Osteoblast (primary cell): Measurements from ENCODE around the gene NFIB. TPM values are rescaled to one million over a fixed set of nuclear protein-coding genes. Genes with fewer than 3 reads are reported as not detected.

Source experiments
- DNase-seq: peaks from one replicate; pipeline ENCODE4 v3.0.0; 2011; ENCODE audit warnings: low spot score, mixed read lengths; ENCODE audit not compliant: insufficient read length; ENCODE audit errors: missing footprints
- H2AFZ ChIP-seq: 2 replicates; pipeline ENCODE4 v1.6.0; 2011; ENCODE audit warnings: mild to moderate bottlenecking, low read length
- H3K27ac ChIP-seq: 2 replicates; pipeline ENCODE4 v1.5.1; 2011; ENCODE audit warnings: mild to moderate bottlenecking, low read depth, low read length, moderate library complexity
- H3K27me3 ChIP-seq: 2 replicates; pipeline ENCODE4 v1.6.0; 2012; ENCODE audit warnings: mild to moderate bottlenecking, control low read depth, inconsistent platforms, low read length, moderate library complexity; ENCODE audit not compliant: insufficient read depth
- H3K36me3 ChIP-seq: 2 replicates; pipeline ENCODE4 v1.5.1; 2011; ENCODE audit warnings: mild to moderate bottlenecking, low read length, control low read depth, moderate library complexity; ENCODE audit not compliant: insufficient read depth
- H3K4me1 ChIP-seq: 2 replicates; pipeline ENCODE4 v1.5.1; 2011; ENCODE audit warnings: mild to moderate bottlenecking, low read length, control low read depth, moderate library complexity; ENCODE audit not compliant: insufficient read depth
- H3K4me2 ChIP-seq: 2 replicates; pipeline ENCODE4 v1.6.0; 2011; ENCODE audit warnings: mild to moderate bottlenecking, low read length; ENCODE audit not compliant: insufficient read depth
- H3K4me3 ChIP-seq: fragments of 200-600 bp; sonication (generic); 3 replicates; pipeline ENCODE4 v1.5.1; 2012; ENCODE audit warnings: mild to moderate bottlenecking, low read length, inconsistent platforms; ENCODE audit not compliant: insufficient read depth
- H3K79me2 ChIP-seq: 2 replicates; pipeline ENCODE4 v1.6.0; 2012; ENCODE audit warnings: mild to moderate bottlenecking, low read length, control low read depth, inconsistent platforms; ENCODE audit not compliant: insufficient read depth
- H3K9me3 ChIP-seq: 2 replicates; pipeline ENCODE4 v1.5.1; 2011; ENCODE audit warnings: low read depth, low read length, control low read depth
- H4K20me1 ChIP-seq: 2 replicates; pipeline ENCODE4 v1.6.0; 2012; ENCODE audit warnings: mild to moderate bottlenecking, low read length, control low read depth; ENCODE audit not compliant: insufficient read depth
- total RNA-seq: library from RNA; depleted of rRNA; stranded (reverse); fragments of >200 nt; gene quantifications from 2 replicates; pipeline ENCODE4 v1.2.3, GENCODE V29; 2012
- TF ChIP-seq, protein P1 (sequence below): IDR thresholded peaks from 2 replicates; pipeline ENCODE4 v1.5.1; 2011; ENCODE audit warnings: mild to moderate bottlenecking, low read depth, low read length, moderate library complexity; ENCODE audit errors: extremely low read depth

Gene NFIB
- total RNA-seq, 1 donor: 21.0 TPM

DNA sequence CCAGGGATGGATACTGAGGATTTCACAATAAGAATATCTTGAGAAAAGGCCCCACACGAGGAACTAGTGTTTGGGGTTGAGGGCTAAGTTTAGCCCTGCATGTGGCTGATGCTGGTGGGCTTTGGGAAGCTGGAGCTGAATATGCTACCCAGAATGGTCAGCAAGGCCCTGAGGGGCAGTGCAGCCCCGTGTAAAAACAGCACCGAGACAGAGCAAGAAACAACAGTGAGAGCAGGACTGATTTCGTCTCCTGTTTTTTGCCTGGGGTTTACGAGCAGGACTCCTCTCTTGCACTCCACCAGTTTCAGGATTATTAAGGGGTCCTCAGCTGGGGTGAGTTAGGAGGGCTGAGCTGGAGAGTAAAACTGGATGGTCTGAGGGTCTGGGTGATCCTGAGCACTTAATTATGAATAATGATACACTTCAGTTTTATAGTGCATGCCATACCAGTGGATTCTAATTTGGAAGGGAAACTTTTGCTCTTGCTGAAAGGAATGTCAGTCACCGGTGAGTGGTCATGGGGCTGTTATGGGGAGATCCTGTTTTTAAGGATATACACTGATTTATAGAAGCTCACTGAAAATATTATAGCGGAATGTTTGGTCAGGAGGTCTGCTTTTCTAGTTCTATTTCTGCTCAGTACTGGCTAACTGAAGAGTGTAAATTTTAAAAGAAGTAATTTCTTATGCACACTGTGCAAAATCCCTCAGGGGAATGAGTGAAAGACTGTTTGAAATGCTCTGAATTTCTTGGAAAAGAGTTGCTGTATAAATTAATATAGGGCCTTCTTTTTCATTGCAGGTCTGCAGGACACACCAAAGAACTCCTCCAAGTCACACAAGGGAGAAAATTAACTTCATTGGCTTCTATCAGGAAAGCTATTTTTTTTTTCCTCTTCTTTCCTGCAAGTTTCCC lies 42.7 kb upstream of the NFIB start:
- Histone ChIP-seq H3K36me3 (no peaks in the 10 kb centered on the region), H2AFZ (no peak overlapping the region), H3K4me1 (peaks cover 19% of the 10 kb centered on the region), H3K27ac (no peak overlapping the region), H3K9me3 (no peaks in the 10 kb centered on the region), H4K20me1 (no peaks in the 10 kb centered on the region), H3K79me2 (no peaks in the 10 kb centered on the region), H3K4me3 (no peak overlapping the region), H3K27me3 (peaks cover 39% of the 10 kb centered on the region), H3K4me2 (no peak overlapping the region)
- TF ChIP-seq, protein P1, sequence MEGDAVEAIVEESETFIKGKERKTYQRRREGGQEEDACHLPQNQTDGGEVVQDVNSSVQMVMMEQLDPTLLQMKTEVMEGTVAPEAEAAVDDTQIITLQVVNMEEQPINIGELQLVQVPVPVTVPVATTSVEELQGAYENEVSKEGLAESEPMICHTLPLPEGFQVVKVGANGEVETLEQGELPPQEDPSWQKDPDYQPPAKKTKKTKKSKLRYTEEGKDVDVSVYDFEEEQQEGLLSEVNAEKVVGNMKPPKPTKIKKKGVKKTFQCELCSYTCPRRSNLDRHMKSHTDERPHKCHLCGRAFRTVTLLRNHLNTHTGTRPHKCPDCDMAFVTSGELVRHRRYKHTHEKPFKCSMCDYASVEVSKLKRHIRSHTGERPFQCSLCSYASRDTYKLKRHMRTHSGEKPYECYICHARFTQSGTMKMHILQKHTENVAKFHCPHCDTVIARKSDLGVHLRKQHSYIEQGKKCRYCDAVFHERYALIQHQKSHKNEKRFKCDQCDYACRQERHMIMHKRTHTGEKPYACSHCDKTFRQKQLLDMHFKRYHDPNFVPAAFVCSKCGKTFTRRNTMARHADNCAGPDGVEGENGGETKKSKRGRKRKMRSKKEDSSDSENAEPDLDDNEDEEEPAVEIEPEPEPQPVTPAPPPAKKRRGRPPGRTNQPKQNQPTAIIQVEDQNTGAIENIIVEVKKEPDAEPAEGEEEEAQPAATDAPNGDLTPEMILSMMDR: no peak
- peak; percentile 71 for DNase-seq

DNA sequence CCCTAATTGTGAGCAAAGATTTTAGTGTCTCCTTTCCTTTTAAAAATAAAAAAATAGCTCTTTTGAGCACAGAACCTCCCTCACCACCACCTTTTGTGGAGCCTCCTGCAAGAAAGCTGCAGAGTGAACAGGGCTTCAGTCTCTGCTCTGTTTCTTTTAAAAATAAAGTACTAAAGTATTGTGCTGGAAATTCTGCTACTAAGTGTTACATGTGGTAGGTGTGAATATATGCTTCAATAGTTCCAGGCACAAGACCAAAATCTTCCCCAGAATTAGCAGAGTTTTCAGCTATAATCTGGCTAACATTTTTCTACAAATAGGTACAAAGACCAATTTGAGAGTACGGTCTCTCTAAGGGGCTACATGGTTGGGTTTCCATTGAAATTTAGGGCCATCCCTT lies 40.3 kb upstream of the NFIB start:
- no peaks in the 10 kb centered on the region for H3K36me3 ChIP-seq
- H3K79me2 ChIP-seq: no peaks in the 10 kb centered on the region
- peaks cover 56% of the 10 kb centered on the region for H3K27me3 ChIP-seq
- H2AFZ ChIP-seq: no peak overlapping the region
- H4K20me1 ChIP-seq: no peaks in the 10 kb centered on the region
- no peak for DNase-seq
- H3K4me1 ChIP-seq: peaks cover 9% of the 10 kb centered on the region
- H3K27ac ChIP-seq: no peak overlapping the region
- H3K4me3 ChIP-seq: no peak overlapping the region
- H3K9me3 ChIP-seq: no peaks in the 10 kb centered on the region
- no peak overlapping the region for H3K4me2 ChIP-seq
- TF ChIP-seq, protein P1: no peak

DNA sequence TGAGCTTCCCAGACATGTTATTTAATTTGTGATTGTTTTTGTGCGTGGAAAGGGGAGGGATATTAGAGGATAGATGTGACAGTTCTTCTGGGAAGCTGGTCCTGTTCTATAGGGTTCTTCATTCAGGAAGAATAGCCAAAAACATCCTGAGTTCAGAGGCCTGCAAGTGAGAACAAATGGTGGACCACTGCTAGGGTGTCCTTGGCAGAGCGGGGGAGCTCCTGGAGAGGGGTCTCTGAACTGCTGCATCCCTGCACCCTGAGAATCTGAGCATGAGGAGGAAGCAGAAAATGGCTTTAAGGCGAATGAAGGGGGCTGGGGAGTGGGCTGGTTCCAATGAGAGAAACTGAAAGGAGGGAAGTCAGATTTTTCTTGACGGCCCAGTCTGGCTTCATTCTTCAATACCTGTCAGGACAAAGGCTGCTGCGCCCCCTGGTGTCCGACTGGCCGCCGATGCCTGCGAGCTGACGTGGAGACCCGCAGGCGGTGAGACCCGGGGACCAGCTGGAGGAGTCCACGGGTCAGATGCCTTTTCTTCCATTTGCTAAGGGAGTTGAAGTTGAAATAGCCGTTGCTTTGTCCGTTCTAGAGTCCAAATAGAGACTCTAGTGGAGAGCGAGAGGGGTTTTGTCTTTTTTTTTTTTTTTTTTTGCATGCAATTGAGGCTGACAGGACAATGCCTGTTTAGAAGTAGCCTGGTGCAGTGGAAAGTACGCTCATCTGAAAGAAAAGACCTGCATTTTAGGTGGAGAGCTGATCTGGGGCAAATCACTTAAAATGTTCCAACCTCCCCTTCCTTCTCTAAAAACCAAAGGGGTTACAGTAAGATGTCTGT lies 39.5 kb upstream of the NFIB start:
- peaks cover 7% of the 10 kb centered on the region for H3K4me1 ChIP-seq
- no peaks in the 10 kb centered on the region for H3K36me3 ChIP-seq
- no peak overlapping the region for H3K27ac ChIP-seq
- peak; percentile 94 for DNase-seq
- H2AFZ ChIP-seq: peak overlapping the region; percentile 77
- H3K9me3 ChIP-seq: no peaks in the 10 kb centered on the region
- H3K27me3 ChIP-seq: peaks cover 64% of the 10 kb centered on the region
- TF ChIP-seq, protein P1: peak; percentile 90
- H3K79me2 ChIP-seq: no peaks in the 10 kb centered on the region
- H4K20me1 ChIP-seq: no peaks in the 10 kb centered on the region
- peak overlapping the region; percentile 34 for H3K4me3 ChIP-seq
- peak overlapping the region; percentile 66 for H3K4me2 ChIP-seq

DNA sequence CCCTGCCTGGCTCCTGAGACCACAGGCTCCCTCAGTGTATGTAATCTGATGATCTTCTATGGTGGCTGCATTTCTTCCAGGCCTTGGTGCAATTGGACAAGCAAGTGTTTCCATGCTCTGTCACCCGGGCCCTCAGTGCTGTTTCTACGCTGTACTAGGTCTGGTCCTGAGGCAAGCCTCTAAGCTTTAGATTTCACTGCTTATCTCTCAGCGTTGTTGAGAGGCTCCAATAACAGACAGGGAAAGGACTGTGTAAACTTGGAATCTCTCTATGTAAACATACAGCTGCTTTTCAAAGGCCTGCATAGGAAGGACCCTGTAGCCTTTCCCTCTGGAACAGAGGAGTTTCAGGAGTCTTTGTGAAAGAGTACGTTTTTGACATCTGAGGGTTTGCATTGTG lies 38.6 kb upstream of the NFIB start:
- TF ChIP-seq, protein P1: no peak
- H3K27me3 ChIP-seq: peaks cover 69% of the 10 kb centered on the region
- no peak for DNase-seq

More for the DNA sequence above, 38.6 kb upstream of the NFIB start:
- Histone ChIP-seq H3K9me3 (no peaks in the 10 kb centered on the region), H3K4me1 (peaks cover 12% of the 10 kb centered on the region), H4K20me1 (no peaks in the 10 kb centered on the region), H3K79me2 (no peaks in the 10 kb centered on the region), H3K4me2 (no peak overlapping the region), H3K36me3 (no peaks in the 10 kb centered on the region), H3K4me3 (no peak overlapping the region), H3K27ac (no peak overlapping the region), H2AFZ (no peak overlapping the region)
